NCI-H2029 treated with DMSO at 0.1 percent for 48 hours (cell line): Measurements from ENCODE around the gene SUMO3.
A peak's percentile ranks its signal among the peaks of the same experiment; 100 is the strongest.

ENCODE experiments used
- DNase-seq: peaks from one replicate; lab custom pipeline; 2025; lab: John Stamatoyannopoulos, UW

Gene SUMO3

DNA sequence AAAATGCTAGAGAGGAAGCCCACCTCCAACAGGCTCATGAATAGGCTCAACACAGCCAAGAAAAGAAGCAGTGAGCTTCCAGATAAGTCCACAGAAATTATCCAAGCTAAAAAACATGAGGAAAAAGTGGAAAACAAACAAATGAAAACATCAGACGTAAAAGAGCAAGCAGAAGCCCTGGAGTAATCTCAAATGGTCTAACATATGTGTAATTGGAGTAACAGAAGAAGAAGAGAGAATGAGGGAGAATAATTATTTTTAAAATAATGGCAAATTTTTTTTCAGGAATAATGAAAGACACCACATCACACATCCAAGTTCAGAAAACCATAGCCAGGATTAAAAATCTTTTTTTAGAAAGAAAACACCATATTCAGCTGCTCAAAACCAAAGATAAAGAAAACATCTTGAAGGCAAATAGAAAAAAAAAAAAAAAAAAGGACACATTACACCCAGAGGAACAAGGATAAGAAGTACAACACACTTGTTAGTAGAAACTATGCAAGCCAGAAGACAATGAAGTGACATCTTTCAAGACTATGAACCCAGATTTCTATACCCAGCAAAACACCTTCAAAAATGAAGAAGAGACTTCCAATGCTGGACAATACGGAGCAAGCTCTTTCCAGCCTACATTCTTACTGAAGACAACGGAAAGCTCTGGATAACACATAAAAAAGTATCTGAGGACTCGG is 10.6 kb upstream of the SUMO3 start:
- no peak for DNase-seq

DNA sequence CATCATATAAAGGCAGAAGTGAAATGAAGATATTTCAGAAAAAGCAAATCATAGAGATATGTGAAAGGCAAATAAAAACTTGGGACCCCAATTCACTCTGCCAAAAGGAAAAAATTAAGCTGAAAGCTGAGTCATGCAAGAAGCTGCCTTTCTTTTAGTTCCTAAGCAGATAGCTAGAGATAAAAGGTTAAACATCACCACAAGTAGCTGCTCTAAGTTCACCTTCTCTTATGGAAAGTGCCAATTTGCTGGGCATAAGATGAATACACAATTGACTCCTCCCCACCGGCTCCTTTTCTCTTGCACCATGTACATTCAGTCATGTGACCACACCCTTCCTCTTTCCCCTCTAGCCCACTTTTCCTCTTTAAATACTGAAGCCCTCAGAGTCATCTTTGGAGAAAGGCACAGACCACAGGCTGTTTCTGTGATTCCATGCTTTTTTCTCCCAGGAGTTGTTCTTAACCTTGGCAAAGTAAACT is 5.4 kb upstream of the SUMO3 start:
- no peak for DNase-seq

DNA sequence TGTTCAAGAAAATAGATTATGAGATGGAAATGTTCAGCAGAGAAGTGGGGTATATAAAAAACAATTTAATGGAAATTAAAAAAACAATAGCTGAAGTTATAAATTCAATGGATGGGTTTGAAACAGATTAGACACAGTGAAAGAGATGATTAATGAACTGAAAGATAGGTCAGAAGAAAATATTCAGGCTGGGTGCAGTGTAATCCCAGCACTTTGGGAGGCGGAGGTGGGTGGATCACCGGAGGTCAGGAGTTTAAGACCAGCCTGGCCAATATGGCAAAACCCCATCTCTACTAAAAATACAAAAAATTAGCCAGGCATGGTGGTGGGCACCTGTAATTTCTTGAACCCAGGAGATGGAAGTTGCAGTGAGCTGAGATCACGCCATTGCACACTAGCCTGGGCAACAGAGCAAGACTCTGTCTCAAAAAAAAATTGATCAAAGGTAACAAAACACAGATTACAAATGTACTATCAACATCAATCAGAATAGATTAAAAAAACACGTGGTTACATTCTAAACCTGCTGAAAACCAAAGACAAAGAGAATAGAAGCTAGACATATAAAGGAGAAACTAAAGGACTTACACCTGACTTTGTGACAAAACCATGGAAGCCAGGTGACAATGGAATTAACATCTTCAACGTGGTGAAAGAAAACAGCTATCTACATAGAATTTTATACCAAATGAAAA is 4.8 kb upstream of the SUMO3 start:
- no peak for DNase-seq

DNA sequence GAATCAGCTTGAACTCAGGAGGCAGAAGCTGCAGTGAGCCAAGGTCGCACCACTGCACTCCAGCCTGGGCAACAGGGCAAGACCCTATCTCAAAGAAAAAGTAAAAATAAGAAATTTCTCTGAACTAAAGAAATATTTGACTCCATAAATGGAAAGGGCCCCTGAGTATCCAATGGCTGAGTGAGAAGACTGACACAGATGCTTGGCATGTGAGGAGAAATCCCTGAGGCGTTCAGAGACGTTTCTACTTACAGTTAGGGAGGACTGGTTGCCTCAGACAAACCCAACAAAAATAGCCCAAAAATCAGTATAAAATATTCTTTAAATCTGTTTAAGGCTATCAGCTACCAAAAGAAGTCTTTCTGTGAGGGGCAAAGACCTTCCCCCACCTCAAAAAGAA is 3.0 kb upstream of the SUMO3 start:
- no peak for DNase-seq

DNA sequence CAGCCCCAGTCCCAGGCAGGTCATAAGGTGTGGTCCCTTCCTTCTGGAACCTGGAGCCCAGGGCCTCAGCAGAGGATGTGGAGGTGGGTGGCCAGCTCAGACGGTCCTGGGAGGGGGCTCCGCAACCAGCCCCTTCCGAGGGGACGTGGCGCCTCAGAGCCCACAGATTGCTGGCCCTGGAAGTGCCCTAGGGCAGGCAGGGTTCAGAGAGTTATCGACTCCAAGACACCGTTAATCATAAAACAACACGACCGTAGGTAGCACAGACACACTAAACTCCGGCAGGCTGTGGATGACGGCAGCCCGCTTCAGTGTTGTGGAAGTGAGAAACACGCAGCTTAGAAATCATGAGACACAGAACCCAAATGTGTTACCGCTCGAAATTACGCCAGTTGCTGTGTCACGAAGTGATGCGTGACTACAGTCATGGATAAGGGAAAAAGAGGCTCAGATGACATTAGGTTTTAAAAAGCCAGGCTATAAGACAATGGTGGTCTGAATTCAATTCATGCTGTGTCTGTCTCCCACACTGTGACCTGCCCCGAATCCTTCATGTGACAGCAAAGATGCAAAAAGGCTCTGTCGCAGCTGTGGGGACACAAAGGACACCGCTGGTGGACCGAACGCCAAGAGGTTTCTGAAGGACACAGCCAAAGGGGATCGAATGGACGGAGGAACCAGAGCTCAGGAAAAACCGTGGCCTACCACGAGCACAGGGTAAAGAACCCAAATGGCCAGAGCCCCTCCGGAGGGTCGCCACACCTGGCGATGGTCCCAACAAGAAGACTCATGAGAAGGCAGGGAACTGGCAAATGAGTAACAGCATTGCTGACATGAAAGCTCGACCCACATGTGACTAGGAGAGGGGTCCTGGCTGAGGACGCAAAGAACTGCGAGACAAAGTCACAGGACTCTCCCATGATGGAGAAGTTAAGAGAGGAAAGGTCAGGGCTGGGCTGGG is 1.7 kb upstream of the SUMO3 start:
- DNase-seq = no peak

DNA sequence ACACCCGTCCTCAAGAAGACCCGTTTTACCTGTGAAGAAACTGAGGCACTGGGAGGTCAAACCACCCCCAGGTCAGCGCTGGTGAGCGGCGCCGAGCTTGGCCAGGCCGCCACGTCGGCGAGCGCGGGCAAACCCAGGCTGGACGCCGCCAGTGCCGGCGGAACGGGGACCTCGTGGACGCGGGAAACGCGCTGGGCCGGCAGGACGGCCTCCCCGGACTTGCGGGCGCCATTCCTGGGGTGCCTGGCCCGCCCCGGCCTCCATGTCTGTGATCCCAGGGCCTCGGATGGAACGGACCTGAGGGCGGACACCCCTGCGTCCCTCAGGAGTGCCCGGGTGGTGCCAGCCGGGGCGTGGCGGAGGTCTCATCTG is 764 bp upstream of the SUMO3 start:
- no peak for DNase-seq

DNA sequence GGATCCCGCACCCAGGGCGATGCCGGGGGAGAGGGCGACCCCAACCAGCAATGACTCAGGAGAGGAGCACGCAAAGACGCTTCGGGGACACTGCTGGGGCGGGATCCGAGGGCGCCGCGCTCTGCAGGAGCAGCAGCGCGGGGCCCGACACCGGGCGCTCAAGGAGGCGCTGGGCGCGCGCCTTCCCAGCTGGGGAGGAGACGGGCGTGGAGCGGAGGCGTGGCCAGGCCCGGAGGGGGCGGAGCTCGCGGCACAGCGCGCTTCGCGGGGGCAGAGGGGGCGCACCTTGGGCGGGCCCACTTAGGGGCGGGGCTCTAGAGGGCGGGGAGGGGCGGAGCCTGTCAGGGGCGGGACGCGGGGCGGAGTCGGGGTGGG is 369 bp downstream of the SUMO3 start:
- peak; percentile 46 for DNase-seq

DNA sequence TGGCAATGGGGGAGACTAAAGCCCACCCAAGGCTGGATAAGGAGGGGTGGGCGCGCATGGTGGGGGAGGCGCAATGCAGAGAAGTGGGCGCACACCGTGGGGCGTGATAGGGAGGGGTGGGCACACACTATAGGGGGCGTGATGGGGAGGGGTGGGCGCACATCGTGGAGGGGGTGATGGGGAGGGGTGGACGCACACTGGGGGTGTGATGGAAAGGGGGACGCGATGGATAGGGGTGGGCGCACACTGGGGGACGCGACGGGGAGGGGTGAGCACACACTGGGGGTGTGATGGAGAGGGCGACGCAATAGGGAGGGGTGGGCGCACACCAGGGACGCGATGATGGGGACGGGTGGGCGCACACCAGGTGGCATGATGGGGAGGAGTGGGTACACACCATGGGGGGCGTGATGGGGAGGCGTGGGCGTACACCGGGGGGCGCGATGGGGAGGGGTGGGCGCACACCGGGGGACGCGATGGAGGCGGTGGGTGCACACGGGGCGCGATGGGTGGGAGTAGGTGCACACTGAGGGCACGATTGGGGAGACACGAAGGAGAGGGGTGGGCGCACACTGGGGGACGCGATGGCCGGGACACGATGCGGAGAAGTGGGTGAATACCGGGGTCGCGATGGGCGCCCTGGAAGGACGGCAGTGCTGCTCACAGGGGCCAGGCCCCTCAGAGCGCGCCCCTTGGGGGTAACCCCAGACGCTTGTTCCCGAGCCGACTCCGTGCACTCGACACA is 929 bp downstream of the SUMO3 start:
- no peak for DNase-seq

DNA sequence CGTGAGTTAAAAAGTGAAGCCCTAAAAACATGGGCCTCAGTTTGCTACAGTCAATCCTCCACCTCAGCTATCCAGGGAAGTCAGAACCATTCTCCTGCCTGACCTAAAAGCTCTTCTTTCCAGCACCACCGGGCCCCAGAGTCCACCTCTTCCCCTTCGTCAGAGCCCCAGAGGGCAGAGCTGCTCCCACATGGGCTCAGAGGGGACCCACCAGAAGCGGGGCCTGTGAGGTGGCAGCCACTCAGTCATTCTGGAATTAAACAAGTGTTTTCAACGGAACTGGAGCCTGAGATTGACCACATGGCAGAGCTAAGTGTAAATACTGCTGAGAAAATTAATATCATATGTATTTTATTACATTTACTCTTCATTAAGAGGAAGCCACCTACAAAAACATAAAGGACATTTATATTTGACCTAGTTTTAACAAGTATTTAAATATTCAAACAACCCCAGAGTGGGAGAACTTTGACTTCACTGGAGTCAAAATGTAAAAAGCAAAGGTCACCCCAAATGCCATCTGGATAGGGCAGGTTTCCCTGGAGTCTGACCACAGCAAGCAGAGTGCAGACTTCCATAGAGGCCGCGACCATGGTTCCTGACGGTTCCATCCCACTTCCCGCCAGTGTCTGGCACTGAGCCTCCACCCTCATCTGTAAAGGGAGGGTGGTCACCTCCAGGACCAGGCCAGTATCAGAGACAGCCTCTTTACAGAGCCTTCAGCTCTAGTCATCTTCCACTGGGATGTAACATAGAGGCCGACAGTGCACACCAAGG is 1.8 kb downstream of the SUMO3 start:
- no peak for DNase-seq

DNA sequence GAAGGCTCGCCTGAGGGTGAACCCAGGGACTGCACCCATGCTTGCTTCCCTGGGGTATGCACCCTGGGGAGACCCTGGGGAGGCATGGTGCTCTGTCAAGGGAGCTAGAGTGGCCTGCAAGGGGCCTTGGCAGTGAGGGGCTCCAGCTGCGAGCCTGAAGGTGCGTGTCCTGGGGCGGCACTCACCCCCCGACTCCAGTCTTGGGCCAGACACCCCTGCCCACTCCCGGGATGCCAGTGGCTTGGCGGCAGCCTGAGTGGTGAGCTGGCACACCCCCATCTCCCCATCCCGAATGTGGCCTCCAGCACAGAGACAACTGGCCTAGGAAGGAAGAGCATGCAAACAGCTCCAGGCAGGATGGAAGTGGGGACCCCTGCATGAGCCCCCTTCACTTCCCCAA is 2.6 kb downstream of the SUMO3 start:
- no peak for DNase-seq

DNA sequence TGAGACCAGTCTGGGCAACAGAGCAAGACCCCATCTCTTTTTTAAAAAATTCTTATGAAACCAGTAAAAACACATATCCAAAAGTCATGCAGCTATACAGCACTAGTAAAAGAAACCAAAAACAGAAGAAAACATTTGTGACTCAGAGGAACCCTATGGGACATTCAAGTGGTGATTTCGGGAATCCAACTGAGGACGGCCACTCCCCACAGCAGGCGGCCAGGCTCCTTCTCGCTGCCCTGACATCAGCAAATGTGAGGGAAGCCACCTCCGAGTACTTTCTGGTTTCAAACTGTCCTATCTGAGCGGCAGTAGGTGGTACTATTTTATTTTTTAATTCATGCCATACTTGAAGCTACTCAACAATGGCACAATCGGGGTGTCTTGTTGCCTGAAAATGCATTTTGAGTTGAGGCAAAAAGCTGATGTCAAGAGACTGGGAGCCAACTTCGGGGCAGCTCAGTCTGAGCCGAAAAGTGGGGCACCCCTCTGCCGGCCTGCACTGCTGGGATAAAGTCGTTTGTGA is 3.3 kb downstream of the SUMO3 start:
- DNase-seq = no peak

DNA sequence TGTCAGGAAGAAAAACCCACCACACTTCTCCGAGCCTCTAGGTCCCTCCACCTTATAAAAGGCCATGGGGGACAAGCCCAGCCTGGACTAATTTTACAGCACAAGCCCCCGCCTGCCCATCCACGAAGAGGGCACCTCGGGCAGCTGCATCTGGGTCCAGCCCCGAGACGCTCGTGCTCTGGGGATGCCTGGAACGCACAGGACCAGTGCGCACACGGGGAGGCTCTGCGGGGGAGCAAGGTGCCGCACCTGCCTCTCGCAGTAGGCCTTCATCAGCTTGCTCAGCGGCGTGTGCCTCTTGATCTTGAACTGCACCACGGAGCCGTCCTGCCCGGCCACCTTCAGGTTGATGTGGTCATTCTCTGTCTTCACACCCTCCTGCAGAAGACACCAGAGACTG is 4.1 kb downstream of the SUMO3 start:
- no peak for DNase-seq

DNA sequence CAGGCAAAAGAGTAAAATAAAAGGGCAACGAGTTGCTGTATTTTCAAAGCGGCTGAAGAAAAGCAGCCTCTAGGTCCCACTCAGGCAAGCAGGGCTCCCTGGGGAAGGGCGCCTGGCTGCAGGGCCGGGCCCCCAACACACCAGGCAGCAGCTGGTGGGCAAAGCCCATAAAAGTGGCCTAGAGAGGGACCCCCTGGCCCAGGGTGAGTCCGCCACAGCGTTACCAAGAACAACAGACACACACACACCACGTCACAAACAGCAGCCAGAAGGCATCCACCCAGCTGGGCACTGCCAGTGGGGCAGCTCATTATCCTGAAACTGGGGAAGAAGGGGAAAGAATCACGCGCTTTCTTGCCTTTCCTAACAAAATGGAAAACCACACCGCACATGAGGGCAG is 4.7 kb downstream of the SUMO3 start:
- no peak for DNase-seq

DNA sequence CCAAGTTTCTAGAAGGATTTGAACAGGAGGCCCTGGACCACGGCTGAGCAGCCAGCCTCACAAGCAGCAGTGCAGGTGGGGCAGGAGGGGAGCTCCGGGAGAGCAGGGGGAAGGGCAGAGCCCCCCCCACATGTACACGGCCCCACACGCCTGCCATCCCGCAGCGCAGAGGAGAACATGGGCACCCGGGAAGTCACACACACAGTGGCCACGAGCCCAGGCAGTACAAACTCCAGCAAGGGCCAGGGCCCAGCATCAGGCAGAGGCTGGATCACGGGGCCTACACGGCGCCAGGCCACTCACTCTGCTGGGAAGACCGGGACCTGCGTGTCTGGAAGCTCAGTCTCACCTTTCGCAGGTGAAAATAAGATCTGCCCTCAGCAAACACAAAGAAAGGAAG is 5.2 kb downstream of the SUMO3 start:
- DNase-seq = no peak

DNA sequence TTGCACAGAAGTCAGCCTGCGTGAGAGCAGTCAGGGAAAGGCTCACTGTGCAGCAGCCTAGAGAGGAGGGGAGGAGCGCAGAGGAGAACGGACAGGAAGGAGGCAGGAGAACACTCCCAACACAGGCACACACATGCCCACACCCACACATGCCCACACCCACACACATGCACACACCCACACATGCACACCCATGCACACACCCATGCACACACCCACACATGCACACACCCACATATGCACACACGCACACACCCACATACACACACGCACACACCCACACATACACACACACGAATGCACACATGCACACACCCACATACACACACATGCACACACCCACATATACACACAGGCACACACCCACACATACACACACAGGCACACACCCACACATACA is 7.1 kb downstream of the SUMO3 start:
- DNase-seq = no peak

DNA sequence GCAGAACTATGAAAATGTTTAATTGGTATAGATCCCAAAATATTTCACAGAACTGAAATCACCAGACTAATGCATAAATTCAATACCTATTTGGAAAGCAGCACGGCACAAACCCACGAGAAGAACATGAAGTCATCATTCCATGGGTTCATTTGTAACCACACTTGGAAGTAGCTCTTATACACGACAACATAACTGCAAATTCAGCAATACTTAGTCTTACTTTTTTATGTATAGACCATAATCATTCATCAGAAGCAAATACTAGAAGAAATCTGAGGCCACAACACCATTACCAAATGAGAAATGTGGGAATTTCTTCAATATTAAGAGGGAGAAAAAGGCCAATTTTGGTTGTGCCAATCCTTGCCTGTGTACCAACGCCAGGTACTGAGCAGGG is 12.0 kb downstream of the SUMO3 start:
- DNase-seq = no peak

DNA sequence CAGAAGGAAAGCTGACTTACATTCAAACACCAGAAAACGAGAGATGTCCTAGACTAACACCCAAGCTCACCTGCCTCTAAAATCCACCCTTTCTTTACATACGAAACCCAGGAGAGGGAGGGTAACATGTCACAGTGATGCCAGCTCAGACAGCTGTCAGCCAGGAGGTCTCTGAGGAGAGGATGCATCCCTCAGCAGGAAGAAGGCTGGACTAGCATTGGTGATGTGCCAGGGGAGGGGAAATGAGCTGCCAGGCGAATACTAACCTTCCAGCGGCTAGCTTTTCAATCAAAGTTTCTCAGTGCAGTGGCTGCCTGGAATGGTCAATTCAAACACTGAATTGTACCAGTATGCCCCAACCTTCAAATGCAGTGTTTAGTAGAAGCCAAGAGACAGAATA is 12.6 kb downstream of the SUMO3 start:
- no peak for DNase-seq

DNA sequence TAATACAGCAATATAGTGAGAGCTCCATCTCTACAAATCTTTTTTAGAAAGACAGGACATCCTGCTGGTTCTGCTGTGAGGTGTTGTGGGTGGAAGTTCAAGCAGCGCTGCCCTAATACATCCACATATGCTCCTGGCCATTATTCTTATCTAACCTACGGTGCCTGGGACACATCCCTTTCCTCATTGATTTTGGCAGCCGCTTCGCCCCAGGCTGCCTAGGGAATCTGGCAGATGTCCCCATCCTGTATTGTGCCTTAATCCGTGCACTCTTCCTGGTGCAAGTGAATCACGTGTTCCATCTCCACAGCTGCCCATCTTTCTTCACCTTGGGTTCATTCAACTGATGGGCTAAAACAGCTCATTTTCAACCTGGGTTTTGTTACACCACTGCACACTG is 13.1 kb downstream of the SUMO3 start:
- no peak for DNase-seq

DNA sequence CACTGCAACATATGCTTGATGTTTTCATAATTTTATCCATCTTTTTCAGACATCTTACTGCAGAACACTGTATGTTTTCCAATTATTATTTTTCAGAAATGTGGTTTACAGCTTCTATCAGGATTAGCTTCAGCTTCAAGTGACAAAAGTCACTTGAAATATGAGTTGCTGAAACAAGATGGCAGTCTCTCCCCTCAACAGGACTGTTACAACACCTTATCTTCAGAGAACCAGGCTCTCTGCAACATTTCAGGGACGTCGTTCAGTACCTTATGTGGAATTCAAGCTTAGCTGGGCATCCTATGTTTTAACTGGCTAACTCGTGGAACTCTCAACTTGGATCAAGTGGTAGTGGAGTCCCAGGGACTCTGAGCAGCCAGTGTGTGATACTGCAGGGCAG is 14.2 kb downstream of the SUMO3 start:
- no peak for DNase-seq

DNA sequence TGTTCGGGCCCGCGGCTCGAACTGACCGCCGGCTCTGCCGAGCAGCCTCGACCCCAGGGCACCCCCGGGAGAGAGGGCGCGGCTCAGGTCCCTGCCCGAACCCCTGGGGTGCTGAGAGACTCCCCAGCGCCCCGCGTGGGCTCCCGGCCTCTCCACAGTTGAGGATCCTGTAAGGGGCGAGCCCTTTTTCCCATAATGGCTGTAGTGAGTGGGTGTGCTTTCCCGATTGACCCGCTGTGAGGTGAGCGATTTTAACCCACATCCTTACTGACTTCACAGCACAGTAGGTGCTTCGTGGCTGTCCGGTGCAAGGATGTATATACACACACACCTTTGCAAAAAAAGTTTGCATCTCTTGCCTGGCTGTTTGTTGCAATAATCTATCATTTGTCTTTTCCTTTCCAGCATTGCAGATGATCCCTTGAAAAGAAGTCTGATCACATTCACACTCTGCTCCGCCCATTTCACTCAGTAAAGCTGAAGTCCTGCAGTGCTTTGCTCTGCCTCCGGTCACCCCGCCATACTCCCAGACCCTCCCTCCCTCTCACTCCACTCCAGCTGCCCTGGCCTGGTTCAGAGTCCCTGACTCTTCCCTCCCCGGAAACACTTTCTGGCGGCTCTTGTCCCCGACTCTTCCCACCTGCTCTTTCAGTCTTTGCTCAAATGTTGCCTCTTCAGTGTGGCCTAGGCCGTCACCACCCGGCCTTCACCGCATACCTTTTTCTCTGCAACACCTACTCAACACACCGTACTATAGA is 15.3 kb downstream of the SUMO3 start:
- no peak for DNase-seq
